DMS 273 treated with DMSO at 0.1 percent for 48 hours (cell line): ENCODE measurements around the gene OR4N5.
"Not testable (repeated sequence)": the region's sequence is repeated elsewhere in the genome, so short reads cannot be mapped to it uniquely, and the experiment has no call there.

Source experiments
- DNase-seq: peaks from one replicate; lab custom pipeline; 2025; lab: John Stamatoyannopoulos, UW

The OR4N5 gene, protein sequence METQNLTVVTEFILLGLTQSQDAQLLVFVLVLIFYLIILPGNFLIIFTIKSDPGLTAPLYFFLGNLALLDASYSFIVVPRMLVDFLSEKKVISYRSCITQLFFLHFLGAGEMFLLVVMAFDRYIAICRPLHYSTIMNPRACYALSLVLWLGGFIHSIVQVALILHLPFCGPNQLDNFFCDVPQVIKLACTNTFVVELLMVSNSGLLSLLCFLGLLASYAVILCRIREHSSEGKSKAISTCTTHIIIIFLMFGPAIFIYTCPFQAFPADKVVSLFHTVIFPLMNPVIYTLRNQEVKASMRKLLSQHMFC

DNA sequence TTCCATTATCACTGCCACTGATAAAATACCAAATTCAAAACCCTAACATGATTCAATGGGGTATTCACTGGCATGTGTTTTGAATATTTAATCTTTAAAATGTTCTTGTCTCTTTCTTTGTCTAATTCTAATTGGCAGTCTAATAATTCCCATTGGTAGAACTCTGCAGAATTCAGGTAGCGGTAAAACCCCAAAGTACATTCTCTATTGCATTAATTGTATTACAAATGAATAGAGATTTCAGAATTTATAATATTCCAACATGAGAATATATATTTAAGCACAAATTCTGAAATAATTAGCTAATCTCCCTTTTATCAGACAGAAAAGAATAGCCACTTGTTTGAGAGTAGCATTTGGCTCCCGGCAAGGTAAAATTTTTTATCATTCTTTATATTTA lies at the start of gene OR4N5:
OR4N5 (plus strand) TSS at position 301 of the 400 bp plus-strand sequence. CDS start 4,916 bp downstream, outside the sequence.
- DNase-seq = no peak

DNA sequence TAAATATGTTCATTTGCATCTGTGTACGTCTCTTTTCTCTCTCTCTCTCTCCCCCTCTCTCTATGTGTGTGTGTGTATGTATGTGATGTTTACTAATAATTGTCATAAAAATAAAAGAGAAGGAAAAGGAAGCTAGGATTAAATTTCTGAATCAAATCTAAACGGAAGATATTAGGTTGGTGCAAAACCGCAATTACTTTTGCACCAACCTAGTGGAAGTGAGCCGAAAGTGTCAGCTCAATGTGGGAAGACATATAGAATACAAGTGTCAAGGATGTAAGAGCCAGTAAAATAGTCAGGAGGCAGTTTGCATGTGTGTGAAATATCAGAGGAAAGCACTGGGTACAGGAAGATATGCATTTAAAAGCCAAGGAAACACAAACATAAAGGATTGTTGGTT lies 46.6 kb upstream of the OR4N5 start:
- DNase-seq = no peak

DNA sequence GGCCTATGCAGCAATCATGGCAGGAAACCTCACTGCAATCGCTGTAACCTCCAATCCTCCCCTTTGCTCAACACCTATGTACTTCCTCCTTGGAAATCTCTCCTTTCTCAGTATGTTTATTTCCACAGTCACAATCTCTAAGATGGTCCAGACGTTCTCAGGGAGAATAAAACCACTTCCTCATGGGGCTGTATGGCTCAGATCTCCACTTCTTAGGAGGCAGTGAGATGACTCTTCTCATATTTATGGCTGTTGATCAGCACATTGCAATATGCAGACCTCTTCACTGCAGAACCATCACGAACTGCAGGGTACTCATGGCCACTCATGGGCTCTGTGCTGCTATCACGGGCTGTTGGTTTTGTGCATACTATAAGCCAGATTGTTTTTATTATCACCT lies 45.2 kb upstream of the OR4N5 start:
- no peak for DNase-seq

DNA sequence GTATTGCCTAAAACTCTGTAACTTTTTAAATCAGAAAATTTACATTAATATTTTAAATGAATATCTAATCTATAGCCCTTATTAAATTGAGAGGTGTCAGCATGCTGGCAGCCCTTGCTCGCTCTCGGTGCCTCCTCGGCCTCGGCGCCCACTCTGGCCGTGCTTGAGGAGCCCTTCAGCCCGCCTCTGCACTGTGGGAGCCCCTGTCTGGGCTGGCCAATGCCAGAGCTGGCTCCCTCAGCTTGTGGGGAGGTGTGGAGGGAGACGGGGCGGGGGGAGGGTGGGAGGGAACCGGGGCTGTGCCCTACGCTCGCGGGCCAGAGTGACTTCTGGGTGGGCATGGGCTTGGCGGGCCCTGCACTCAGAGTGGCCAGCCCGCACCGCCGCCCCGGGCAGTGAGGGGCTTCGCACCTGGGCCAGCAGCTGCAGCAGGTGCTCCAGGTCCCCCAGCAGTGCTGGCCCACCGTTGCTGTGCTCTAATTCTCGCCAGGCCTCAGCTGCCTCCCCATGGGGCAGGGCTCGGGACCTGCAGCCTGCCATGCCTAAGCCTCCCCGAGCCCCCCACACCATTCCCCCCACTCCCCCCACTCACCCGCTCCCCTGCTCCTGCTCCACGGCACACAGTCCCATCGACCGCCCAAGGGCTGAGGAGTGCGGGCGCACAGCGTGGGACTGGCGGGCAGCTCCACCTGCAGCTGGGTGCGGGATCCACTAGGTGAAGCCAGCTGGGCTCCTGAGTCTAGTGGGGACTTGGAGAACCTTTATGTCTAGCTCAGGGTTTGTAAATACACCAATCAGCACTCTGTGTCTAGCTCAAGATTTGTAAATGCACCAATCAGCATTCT lies 39.5 kb upstream of the OR4N5 start:
- not testable (repeated sequence) for DNase-seq

DNA sequence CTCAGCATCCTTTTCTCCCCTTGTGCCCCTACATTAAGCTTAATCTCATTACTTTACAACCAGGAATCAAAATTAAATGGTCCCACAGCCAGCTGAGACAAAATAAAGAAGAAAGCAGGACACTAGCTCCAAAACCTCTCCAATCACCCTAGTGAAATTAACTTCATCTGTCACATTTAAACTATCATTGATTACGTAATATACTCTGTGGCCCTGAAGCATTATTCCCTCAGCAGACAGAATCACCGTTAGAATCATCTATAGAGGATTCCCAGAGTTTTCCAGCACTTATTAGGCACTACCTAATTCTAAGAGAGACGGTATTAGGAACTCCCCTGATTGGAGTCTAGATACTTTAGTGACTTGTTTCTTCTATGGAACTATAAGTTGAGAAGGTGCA lies 28.2 kb upstream of the OR4N5 start, which contains the start of gene OR4K17:
OR4K17 (plus strand) TSS at position 302 of the 400 bp plus-strand sequence. CDS start 6,761 bp downstream, outside the sequence.
- DNase-seq = no peak

DNA sequence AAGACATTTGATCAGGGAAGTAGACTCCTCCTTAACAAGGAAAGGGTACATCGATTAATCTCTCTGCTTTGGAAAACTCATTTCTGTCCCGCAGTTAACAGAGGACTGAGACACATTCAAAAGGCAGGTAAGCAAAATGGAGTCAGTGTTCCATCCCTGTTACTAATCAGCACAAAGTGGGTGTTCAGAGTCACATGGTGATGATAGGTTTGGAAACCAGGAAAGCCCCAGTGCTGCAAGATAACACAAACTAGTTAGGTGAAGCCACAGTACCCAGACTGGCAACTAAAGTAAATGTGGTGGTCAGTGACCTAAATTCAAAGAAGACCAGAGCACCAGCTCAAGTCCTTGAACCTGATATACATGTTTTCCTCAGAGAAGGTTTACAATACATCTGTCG lies 26.3 kb upstream of the OR4N5 start:
- DNase-seq = no peak

DNA sequence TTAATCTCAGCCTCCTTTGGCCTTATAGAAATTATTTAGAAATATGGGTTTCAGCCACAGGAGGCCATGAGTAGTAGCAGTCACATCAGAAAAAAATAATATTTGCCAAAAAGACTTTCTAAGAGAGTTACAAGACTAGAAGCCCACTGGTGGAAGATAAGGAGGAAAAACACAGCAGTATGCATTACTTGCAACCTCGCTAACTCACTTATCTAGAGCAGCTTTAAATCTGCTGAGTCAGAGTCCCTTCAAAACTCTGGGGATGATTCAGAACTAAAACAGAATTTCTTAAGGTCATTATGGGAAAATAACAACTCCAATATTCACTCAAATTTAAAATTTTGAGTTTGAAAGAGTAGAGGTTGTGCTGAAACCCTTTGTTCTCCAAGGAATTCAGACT lies 21.9 kb upstream of the OR4N5 start:
- no peak for DNase-seq

DNA sequence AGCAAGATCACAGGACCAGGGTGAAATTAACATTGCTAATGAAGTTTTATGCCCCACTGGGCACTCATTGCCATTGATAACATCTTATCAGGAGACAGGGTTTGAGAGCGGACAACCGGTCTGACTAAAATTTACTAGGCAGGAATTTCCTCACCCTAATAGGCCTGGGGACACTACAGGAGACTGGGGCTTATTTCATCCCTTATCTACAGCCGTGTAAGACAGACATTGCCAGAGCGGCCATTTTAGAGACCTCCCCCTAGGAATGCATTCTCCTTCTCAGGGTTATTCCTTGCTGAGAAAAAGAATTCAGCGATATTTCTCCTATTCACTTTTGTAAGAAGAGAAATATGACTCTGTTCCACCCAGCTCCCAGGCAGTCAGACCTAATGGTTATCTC lies 19.8 kb upstream of the OR4N5 start:
- no peak for DNase-seq

DNA sequence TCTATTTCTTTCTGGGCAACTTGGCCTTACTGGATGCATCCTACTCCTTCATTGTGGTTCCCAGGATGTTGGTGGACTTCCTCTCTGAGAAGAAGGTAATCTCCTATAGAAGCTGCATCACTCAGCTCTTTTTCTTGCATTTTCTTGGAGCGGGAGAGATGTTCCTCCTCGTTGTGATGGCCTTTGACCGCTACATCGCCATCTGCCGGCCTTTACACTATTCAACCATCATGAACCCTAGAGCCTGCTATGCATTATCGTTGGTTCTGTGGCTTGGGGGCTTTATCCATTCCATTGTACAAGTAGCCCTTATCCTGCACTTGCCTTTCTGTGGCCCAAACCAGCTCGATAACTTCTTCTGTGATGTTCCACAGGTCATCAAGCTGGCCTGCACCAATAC lies 5.3 kb downstream of the OR4N5 start:
- DNase-seq = no peak

DNA sequence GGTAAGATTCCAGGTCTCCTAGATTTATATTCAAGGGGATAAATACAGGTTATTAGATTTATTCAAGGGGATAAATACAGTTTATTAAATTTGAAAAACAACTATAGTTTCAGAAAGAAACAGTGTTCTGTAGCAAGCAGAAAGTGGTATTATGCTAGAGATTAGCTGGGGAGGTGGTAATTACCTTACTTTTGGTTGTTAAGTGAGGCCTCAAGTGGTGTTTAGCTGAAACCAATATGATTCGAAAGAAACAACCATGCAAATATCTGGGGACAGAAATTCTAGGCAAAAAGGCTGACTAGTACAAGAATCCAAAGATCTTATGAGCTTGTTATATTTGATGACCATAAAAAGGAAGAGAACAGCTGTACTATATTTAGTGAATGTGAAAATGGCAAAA lies 6.2 kb downstream of the OR4N5 start:
- DNase-seq = no peak

DNA sequence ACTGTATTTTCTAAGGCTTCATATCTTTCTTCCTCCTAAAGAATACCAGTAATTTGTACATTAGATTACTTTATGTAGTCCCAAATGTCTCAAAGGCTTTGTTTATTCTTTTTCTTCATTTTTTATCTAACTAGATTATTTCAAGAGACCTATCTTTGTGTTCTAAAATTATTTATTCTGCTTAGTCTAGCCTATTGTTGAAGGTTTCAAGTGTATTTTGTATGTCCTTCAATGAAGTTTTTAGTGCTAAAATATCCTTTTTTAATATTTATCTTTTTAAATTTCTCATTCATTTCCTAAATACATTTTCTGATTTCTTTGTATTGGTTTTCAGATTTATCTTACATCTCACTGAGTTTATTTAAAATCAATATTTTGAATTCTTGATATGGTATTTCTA lies 25.8 kb downstream of the OR4N5 start:
- no peak for DNase-seq

DNA sequence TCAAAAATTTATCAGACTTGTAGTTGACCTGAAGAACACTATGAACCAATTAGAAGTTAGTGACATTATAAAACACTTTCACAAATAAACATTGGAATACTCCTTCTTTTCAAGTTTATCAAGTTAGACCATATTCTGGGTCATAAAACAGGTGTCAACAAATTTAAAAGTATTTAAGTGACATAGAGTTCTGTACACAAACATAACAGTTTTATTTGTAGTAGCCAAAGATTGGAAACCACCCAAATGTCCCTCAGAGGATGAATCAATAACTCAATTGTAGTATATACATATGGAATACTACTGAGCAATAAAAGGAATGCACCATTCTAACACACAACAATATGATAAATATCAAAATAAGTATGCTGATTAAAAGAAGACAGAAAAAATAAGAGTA lies 28.5 kb downstream of the OR4N5 start:
- DNase-seq = no peak

DNA sequence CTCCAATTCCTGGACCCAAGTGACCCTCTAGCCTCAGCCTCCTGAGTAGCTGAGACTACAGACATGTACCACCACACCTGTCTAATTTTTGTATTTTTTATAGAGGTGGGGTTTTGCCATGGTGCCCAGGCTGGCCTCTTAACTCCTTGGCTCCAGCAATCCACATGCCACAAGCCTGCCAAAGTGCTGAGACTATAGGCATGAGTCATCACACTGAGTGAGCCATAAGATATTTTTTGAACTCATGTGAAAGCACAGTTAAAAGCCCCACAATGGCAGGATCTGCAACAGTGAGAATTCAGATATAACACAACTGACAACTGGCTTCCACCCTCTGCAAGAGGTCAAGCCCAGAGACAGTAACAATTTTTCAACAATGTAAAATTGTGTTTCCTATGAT lies 31.2 kb downstream of the OR4N5 start:
- DNase-seq = not testable (repeated sequence)

DNA sequence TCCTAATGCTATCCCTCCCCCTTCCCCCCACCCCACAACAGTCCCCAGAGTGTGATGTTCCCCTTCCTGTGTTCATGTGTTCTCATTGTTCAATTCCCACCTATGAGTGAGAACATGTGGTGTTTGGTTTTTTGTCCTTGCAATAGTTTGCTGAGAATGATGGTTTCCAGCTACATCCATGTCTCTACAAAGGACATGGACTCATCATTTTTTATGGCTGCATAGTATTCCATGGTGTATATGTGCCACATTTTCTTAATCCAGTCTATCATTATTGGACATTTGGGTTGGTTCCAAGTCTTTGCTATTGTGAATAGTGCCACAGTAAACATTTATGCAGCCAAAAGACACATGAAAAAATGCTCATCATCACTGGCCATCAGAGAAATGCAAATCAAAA lies 35.6 kb downstream of the OR4N5 start:
- DNase-seq = not testable (repeated sequence)

DNA sequence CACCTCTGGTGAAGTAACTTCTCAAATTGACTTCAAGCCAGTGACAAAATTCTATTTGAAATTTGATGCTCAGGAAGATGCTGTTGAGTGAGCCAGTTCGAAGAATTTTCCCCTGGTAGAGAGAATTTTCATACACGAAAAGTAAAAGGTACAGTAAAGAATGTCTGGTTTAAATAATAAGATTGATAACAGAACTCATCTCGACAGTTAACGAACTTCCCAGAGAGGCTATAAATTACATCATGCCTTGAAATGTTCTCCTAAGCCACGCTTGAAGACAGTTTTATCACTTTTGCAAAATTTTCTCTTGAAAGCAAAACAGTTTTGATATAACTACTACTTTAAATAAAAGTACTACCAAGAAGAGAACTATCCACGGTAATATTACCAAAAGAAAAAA lies 37.7 kb downstream of the OR4N5 start:
- DNase-seq = no peak

DNA sequence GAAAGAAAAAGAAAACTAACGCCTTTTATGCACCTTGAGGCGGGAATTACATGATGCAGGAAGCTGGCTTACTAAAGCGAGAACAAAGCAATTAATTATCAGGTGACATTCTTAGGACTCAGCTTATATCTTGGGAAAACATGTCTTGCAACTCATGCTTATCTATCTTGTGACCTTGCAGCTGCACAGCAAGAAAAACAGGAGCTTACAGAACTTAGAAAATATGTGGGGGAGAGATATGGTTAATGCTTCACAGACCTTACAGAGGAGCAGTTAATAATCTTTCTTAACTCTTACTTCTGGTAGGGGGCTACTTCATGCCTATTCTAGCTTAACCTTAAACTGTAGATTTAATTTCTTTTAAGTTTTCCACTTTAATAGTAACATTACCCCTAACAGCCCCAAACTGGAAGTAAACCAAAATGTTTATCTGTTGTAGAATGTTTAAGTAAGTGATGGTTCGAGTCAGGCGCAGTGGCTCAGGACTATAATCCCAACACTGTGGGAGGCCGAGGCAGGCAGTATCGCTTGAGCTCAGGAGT lies 38.9 kb downstream of the OR4N5 start:
- no peak for DNase-seq

DNA sequence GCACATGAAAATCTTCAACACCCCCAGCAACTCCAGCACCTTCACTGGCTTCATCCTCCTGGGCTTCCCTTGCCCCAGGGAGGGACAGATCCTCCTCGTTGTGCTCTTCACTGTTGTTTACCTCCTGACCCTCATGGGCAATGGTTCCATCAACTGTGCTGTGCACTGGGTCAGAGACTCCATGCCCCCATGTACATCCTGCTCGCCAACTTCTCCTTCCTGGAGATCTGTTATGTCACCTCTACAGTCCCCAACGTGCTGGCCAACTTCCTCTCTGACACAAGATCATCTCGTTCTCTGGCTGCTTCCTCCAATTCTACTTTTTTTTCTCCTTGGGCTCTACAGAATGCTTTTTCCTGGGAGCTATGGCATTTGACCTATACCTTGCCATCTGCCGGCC lies 40.6 kb downstream of the OR4N5 start:
- no peak for DNase-seq

DNA sequence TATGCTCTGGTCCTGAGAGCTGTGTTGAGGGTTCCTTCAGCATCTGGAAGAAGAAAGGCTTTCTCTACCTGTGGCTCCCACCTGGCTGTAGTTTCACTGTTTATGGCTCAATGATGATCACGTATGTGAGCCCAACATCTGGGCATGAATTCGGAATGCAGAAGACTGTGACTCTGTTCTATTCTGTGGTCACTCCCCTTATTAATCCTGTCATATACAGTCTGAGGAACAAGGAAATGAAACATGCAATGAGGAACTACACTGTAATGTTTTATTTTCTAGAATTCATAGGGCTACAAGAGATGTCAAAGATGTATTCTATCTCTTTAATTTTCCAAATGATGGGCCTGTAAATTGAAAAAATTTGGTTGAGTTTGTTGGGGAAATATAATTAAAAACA lies 41.3 kb downstream of the OR4N5 start:
- no peak for DNase-seq

DNA sequence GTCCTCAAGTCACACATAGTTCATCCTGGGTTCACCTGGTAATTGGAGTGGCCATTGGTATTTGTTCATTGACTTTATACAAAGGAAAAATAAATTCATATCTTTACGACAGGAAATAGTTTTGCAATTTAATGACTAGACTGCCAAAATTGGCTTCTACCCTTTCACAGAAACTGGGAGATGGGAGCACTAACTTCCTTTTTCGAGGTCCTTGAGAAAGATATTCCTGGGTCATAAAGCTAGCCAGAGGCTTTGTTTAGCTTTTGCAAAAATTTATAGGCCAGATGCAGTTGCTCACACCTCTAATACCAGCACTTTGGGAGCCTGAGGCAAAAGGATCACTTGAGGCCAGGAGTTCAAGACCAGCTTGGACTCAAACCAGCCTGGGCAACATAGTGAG lies 41.9 kb downstream of the OR4N5 start:
- no peak for DNase-seq

DNA sequence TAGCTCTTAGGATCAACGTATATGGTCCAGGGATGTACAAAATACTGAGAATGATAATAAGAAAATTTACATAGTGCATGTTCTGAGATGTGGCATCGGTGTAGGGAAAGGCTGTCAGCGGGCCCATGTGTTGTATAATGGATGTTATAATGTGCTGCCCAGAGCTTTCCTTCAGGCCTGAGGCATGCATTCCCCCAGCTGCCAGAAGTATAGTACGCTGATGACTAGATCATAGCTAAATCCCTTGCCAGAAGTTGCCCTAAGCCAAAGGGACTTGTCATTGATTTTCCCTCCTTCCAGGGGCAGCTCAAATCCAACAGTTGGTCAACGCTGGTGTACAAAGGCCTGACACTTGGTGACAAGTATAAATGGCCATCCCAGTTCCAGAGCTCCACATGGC lies 45.6 kb downstream of the OR4N5 start:
- no peak for DNase-seq

DNA sequence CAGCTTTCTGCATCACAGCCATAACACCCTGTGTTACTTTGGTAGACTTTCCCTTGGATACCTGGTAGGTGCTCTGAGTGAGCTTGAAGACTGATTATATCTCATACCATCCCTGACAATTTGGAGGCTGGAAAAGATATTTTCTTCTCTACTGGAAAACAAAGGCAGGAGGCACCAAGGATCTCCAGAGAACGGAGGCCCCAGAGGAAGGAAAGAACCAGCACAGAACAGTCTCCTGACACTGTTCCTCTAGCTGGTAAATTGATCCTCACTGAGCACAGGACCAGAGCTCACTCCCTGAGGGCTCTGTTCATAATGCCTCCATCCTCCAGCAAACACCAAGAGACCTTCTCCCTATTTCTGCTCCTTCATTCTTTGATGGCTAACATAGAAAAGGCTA lies 52.0 kb downstream of the OR4N5 start, which contains the start of gene OR11G2:
OR11G2 (plus strand) TSS at position 301 of the 400 bp plus-strand sequence. CDS start 6,542 bp downstream, outside the sequence.
- DNase-seq = no peak

DNA sequence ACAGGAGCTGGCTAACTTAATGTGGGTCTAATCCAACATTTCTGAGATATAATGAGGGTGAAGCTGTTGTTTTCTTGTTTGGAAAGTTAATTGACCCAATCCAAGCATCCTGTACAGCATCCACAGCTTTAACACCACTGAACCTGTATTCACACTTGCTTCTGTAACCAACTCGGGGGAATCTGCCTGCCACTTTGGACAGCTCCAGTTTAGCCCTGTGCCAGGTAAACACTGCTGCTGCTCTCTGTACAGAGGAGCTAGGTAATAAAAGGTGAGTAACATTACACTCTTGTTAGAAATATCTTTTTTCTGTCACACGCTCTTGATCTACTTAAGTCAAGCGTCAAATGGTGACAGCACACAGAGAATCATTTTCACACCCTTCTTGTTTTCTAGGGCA lies 52.8 kb downstream of the OR4N5 start:
- DNase-seq = no peak

DNA sequence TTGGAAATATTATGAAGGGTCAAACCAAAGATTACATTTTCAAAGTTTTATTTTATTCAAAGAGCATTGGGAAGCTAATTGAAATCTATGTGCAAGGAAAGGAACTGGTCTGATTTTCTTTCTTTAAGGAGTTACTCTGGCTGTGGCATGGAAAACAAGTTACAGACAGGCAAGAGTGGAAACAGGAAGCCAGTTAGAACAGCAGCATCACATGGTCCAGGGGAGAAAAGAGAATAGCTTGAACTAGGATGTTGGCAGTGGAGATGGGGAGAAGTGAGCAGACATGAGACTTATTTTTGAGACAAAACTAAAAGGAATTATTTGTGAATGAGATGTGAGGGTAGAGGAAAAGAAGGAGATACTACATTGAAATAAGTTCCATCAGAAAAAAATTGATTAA lies 55.5 kb downstream of the OR4N5 start:
- DNase-seq = no peak
